GM12801 (cell line): Measurements from ENCODE around the gene ITIH6.

Source experiments
- CTCF ChIP-seq: IDR thresholded peaks from one replicate; pipeline ENCODE4 v1.5.1; 2011; ENCODE audit warnings: control low read depth; ENCODE audit not compliant: insufficient read length; ENCODE audit errors: extremely low read depth

The ITIH6 gene

GRCh38 chrX:54714424-54714823 lies 83.6 kb downstream of the ITIH6 start:
- TF ChIP-seq CTCF: no peak

DNA sequence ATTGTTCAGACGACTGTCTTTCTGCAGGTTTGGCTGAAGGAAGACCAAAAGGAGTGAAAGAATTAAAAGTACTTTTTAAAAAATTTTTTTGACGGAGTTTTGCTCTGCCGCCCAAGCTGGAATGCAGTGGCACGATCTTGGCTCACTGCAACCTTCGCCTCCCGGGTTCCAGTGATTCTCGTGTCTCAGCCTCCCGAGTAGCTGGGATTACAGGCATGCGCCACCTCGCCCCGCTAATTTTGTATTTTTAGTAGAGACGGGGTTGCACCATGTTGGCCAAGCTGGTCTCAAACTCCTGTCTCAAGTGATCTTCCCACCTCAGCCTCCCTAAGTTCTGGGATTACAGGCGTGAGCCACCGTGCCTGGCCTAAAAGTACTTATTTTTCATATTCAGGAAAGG lies 86.3 kb downstream of the ITIH6 start:
- TF ChIP-seq CTCF: no peak

GRCh38 chrX:54710920-54711319 lies 87.1 kb downstream of the ITIH6 start:
- no peak for TF ChIP-seq CTCF

DNA sequence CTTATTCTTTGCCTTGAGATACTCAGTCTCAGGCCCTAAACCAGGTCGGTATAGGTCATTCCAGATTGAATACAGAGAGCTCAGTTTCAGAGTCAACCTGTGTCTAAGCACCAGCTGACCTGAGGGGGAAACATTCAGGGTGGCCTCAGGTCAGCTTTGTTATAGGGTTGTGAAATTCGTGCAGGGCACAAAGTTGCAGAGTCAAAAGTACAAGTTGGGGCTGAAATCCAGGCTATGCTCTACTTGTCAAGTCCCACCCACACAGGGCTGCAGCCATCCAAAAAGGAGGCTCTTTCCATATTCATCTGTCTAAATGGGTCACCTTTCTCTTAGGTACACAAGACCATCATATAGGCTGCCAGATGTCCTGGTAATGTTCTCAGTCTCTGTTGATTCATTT lies 89.7 kb downstream of the ITIH6 start:
- TF ChIP-seq CTCF: no peak
